ENCODE data around the gene CDK14.

CDK14 gene

GRCh38 chr7:90910136-90910535 is 314.0 kb downstream of the CDK14 start:
- Histone ChIP-seq H3K4me1 (ENCODE audit: insufficient read depth, low read length, severe bottlenecking) (no peaks in the 10 kb centered on the region), H3K9me3 (ENCODE audit: low read length) (no peaks in the 10 kb centered on the region), H4K20me1 (ENCODE audit: insufficient read depth, low read length) (no peaks in the 10 kb centered on the region), H3K79me2 (ENCODE audit: insufficient read depth, low read length) (no peaks in the 10 kb centered on the region), H3F3A (ENCODE audit: insufficient read depth, low read length) (no peaks in the 10 kb centered on the region), H3K9ac (ENCODE audit: low read length) (no peak overlapping the region), H3K4me3 (ENCODE audit: low read depth, low read length, poor library complexity, severe bottlenecking) (no peak overlapping the region), H3K36me3 (ENCODE audit: insufficient read depth, low read length) (peaks cover 44% of the 10 kb centered on the region), H3K27me3 (ENCODE audit: insufficient read depth, low read length) (no peaks in the 10 kb centered on the region), H2AFZ (ENCODE audit: low read length) (no peak overlapping the region), H3K4me2 (ENCODE audit: low read length) (no peak overlapping the region), H3K9me2 (ENCODE audit: low read depth, low read length) (no peaks in the 10 kb centered on the region), H3K27ac (ENCODE audit: low read depth, low read length, poor library complexity, severe bottlenecking) (no peak overlapping the region)
- TF ChIP-seq CTCF (IDR thresholded peaks at IDR 0.05; ENCODE audit: low read length) (no peak), EZH2 (IDR thresholded peaks at IDR 0.05; ENCODE audit: borderline replicate concordance, low read length) (no peak)

- H3F3A ChIP-seq (ENCODE audit: insufficient read depth, low read length), result no peaks in the 10 kb centered on the region
Observed at GRCh38 chr7:90916319-90916718, 320.2 kb downstream of the CDK14 start.

GRCh38 chr7:90917539-90917938 is 321.4 kb downstream of the CDK14 start:
- no peak overlapping the region for H2AFZ ChIP-seq (ENCODE audit: low read length)
- TF ChIP-seq EZH2 (IDR thresholded peaks at IDR 0.05; ENCODE audit: borderline replicate concordance, low read length) (no peak), CTCF (IDR thresholded peaks at IDR 0.05; ENCODE audit: low read length) (no peak)
- H3K4me1 ChIP-seq (ENCODE audit: insufficient read depth, low read length, severe bottlenecking), result no peaks in the 10 kb centered on the region
- H3K9ac ChIP-seq (ENCODE audit: low read length), result no peak overlapping the region
- no peaks in the 10 kb centered on the region for H3K9me3 ChIP-seq (ENCODE audit: low read length)
- H3F3A ChIP-seq (ENCODE audit: insufficient read depth, low read length), result no peaks in the 10 kb centered on the region
- no peaks in the 10 kb centered on the region for H3K9me2 ChIP-seq (ENCODE audit: low read depth, low read length)
- H4K20me1 ChIP-seq (ENCODE audit: insufficient read depth, low read length), result no peaks in the 10 kb centered on the region
- no peak overlapping the region for H3K4me2 ChIP-seq (ENCODE audit: low read length)
- no peak overlapping the region for H3K27ac ChIP-seq (ENCODE audit: low read depth, low read length, poor library complexity, severe bottlenecking)
- H3K79me2 ChIP-seq (ENCODE audit: insufficient read depth, low read length), result no peaks in the 10 kb centered on the region
- no peak overlapping the region for H3K4me3 ChIP-seq (ENCODE audit: low read depth, low read length, poor library complexity, severe bottlenecking)
- no peaks in the 10 kb centered on the region for H3K27me3 ChIP-seq (ENCODE audit: insufficient read depth, low read length)
- H3K36me3 ChIP-seq (ENCODE audit: insufficient read depth, low read length), result peaks cover 53% of the 10 kb centered on the region

More at GRCh38 chr7:90916319-90916718, 320.2 kb downstream of the CDK14 start:
- Histone ChIP-seq H4K20me1 (ENCODE audit: insufficient read depth, low read length) (no peaks in the 10 kb centered on the region), H3K4me1 (ENCODE audit: insufficient read depth, low read length, severe bottlenecking) (no peaks in the 10 kb centered on the region), H3K9me2 (ENCODE audit: low read depth, low read length) (no peaks in the 10 kb centered on the region), H3K27ac (ENCODE audit: low read depth, low read length, poor library complexity, severe bottlenecking) (no peak overlapping the region), H3K9ac (ENCODE audit: low read length) (no peak overlapping the region), H2AFZ (ENCODE audit: low read length) (no peak overlapping the region), H3K36me3 (ENCODE audit: insufficient read depth, low read length) (peaks cover 51% of the 10 kb centered on the region), H3K79me2 (ENCODE audit: insufficient read depth, low read length) (no peaks in the 10 kb centered on the region), H3K4me3 (ENCODE audit: low read depth, low read length, poor library complexity, severe bottlenecking) (no peak overlapping the region), H3K9me3 (ENCODE audit: low read length) (no peaks in the 10 kb centered on the region), H3K27me3 (ENCODE audit: insufficient read depth, low read length) (no peaks in the 10 kb centered on the region), H3K4me2 (ENCODE audit: low read length) (no peak overlapping the region)
- TF ChIP-seq EZH2 (IDR thresholded peaks at IDR 0.05; ENCODE audit: borderline replicate concordance, low read length) (no peak), CTCF (IDR thresholded peaks at IDR 0.05; ENCODE audit: low read length) (no peak)
